DMS 273 (cell line): ENCODE measurements around the gene DCTPP1.
"Not testable (repeated sequence)": the region's sequence is repeated elsewhere in the genome, so short reads cannot be mapped to it uniquely, and the experiment has no call there.

Source experiments
- DNase-seq: peaks from one replicate; lab custom pipeline; 2025; ENCODE audit not compliant: unreplicated experiment; lab: John Stamatoyannopoulos, UW

Gene DCTPP1

GRCh38 chr16:30414159-30414558, 15.7 kb downstream of the DCTPP1 start:
- DNase-seq, result no peak

GRCh38 chr16:30413112-30413806, 16.6 kb downstream of the DCTPP1 start:
- no peak for DNase-seq

- peak; percentile 96 for DNase-seq
These were observed 20.4 kb downstream of the DCTPP1 start for GRCh38 chr16:30409125-30410060.

GRCh38 chr16:30407804-30408534, 21.9 kb downstream of the DCTPP1 start:
- DNase-seq, result peak; percentile 73

GRCh38 chr16:30407102-30407803, 22.6 kb downstream of the DCTPP1 start, which contains the start of gene ZNF771:
Gene ZNF771 (plus strand): TSS chr16:30407606. CDS start chr16:30408054, 448 bp downstream.
- DNase-seq, result peak; percentile 97

GRCh38 chr16:30406795-30407101, 23.1 kb downstream of the DCTPP1 start:
- no peak for DNase-seq

GRCh38 chr16:30401768-30402425, 27.9 kb downstream of the DCTPP1 start:
- no peak for DNase-seq

- DNase-seq, result peak; percentile 75
These were observed 30.2 kb downstream of the DCTPP1 start for GRCh38 chr16:30399435-30400186.

- no peak for DNase-seq
These were observed 31.0 kb downstream of the DCTPP1 start for GRCh38 chr16:30398661-30399434.

GRCh38 chr16:30397776-30398660, 31.8 kb downstream of the DCTPP1 start:
- DNase-seq, result no peak

- DNase-seq, result no peak
These were observed 32.8 kb downstream of the DCTPP1 start for GRCh38 chr16:30397056-30397455.

- not testable (repeated sequence) for DNase-seq
These were observed 33.2 kb downstream of the DCTPP1 start for GRCh38 chr16:30396627-30397026.

- peak; percentile 78 for DNase-seq
These were observed 33.7 kb downstream of the DCTPP1 start for GRCh38 chr16:30395992-30396585.

GRCh38 chr16:30395155-30395991, 34.5 kb downstream of the DCTPP1 start, which contains the start of gene ZNF48:
Gene ZNF48 (plus strand): TSS chr16:30395420. CDS start chr16:30395795, 375 bp downstream.
- DNase-seq, result peak; percentile 94

- DNase-seq, result no peak
These were observed 35.2 kb downstream of the DCTPP1 start for GRCh38 chr16:30394592-30395154.

GRCh38 chr16:30383521-30383920, 46.3 kb downstream of the DCTPP1 start:
- no peak for DNase-seq
